SU-DHL-6 (cell line): ENCODE data around the gene GTF3C2.

Experiments
- CTCF ChIP-seq: fragments of 200-600 bp; sonication (generic); IDR thresholded peaks from one replicate; pipeline ENCODE4 v1.5.1; 2017; ENCODE audit warnings: antibody characterized with exemption, mild to moderate bottlenecking, low read length, moderate library complexity; ENCODE audit not compliant: insufficient read depth, poor library complexity, severe bottlenecking
- EZH2phosphoT487 ChIP-seq: fragments of 200-600 bp; sonication (generic), shearing (Covaris generic); conservative IDR thresholded peaks from 2 replicates; pipeline ENCODE4 v1.6.1; 2018; ENCODE audit warnings: mild to moderate bottlenecking, antibody characterized with exemption, low read length, moderate library complexity, mixed read lengths

GRCh38 chr2:27298391-27299080, 58.0 kb downstream of the GTF3C2 start:
- TF ChIP-seq CTCF = no peak
- TF ChIP-seq EZH2phosphoT487 = no peak
